Measurements from ENCODE around the gene RBM39.
"Not testable (repeated sequence)": the region's sequence is repeated elsewhere in the genome, so short reads cannot be mapped to it uniquely, and the experiment has no call there.

The RBM39 gene

GRCh38 chr20:35741892-35742740 is at the start of gene RBM39:
RBM39 (minus strand) TSS chr20:35742260; CDS start chr20:35740874, 1,386 bp downstream.
- DNase-seq (ENCODE audit: low spot score in 2 of 2) (peak; percentile 96 to 99), ATAC-seq (peak; percentile 91)
- H3K4me3 Mint-ChIP-seq: peak within 1 kb of the TSS; percentile 85
- peak within 1 kb of the TSS; percentile 100 for H3K27ac Mint-ChIP-seq
- H3K9me3 Mint-ChIP-seq: no peaks in the 10 kb centered on the region
- H3K36me3 Mint-ChIP-seq: peaks cover 68% of the 10 kb centered on the region
- peaks cover 57% of the 10 kb centered on the region for H3K4me1 Mint-ChIP-seq

- Mint-ChIP-seq H3K36me3 (peaks cover 36% of the 10 kb centered on the region), H3K4me3 (no peak overlapping the region), H3K4me1 (peaks cover 15% of the 10 kb centered on the region), H3K9me3 (no peaks in the 10 kb centered on the region), H3K27ac (peak overlapping the region; percentile 13)
- ATAC-seq: peak; percentile 71
- no peak for DNase-seq (ENCODE audit: low spot score in 2 of 2)
Measured at GRCh38 chr20:35791821-35792220, 49.8 kb upstream of the RBM39 start.

GRCh38 chr20:35791097-35791496 is 49.0 kb upstream of the RBM39 start:
- Mint-ChIP-seq H3K9me3 (no peaks in the 10 kb centered on the region), H3K27ac (peak overlapping the region; percentile 13), H3K4me1 (peaks cover 15% of the 10 kb centered on the region), H3K36me3 (peaks cover 39% of the 10 kb centered on the region), H3K4me3 (no peak overlapping the region)
- no peak for ATAC-seq
- DNase-seq (ENCODE audit: low spot score in 2 of 2): no peak

- DNase-seq (ENCODE audit: low spot score in 2 of 2) (no peak), ATAC-seq (no peak)
- no peaks in the 10 kb centered on the region for H3K9me3 Mint-ChIP-seq
- H3K4me3 Mint-ChIP-seq: no peak overlapping the region
- H3K36me3 Mint-ChIP-seq: peaks cover 47% of the 10 kb centered on the region
- peak overlapping the region; percentile 14 for H3K27ac Mint-ChIP-seq
- H3K4me1 Mint-ChIP-seq: peaks cover 15% of the 10 kb centered on the region
Measured at GRCh38 chr20:35788796-35789195, 46.7 kb upstream of the RBM39 start.

- ATAC-seq, H3K27ac Mint-ChIP-seq: not testable (repeated sequence)
- peaks cover 13% of the 10 kb centered on the region for H3K4me1 Mint-ChIP-seq
Measured at GRCh38 chr20:35785541-35785940, 43.5 kb upstream of the RBM39 start.

GRCh38 chr20:35783811-35784210 is 41.8 kb upstream of the RBM39 start:
- H3K9me3 Mint-ChIP-seq; DNase-seq (ENCODE audit: low spot score in 2 of 2); H3K4me3 Mint-ChIP-seq; H3K27ac Mint-ChIP-seq: not testable (repeated sequence)
- Mint-ChIP-seq H3K36me3 (peaks cover 87% of the 10 kb centered on the region), H3K4me1 (peaks cover 15% of the 10 kb centered on the region)
- ATAC-seq: peak; percentile 65

More at GRCh38 chr20:35785541-35785940, 43.5 kb upstream of the RBM39 start:
- H3K4me3 Mint-ChIP-seq; H3K9me3 Mint-ChIP-seq; DNase-seq (ENCODE audit: low spot score in 2 of 2): not testable (repeated sequence)
- peaks cover 73% of the 10 kb centered on the region for H3K36me3 Mint-ChIP-seq

- Mint-ChIP-seq H3K4me1 (peaks cover 47% of the 10 kb centered on the region), H3K4me3 (no peak overlapping the region), H3K9me3 (no peaks in the 10 kb centered on the region), H3K27ac (peak overlapping the region; percentile 5), H3K36me3 (peaks cover 79% of the 10 kb centered on the region)
- DNase-seq (ENCODE audit: low spot score in 2 of 2): no peak
- no peak for ATAC-seq
Measured at GRCh38 chr20:35776513-35777101, 34.5 kb upstream of the RBM39 start.

- DNase-seq (ENCODE audit: low spot score in 2 of 2): no peak
- Mint-ChIP-seq H3K36me3 (peaks cover 57% of the 10 kb centered on the region), H3K27ac (peak overlapping the region; percentile 96), H3K4me1 (peaks cover 51% of the 10 kb centered on the region), H3K4me3 (peak overlapping the region; percentile 92), H3K9me3 (peaks cover 5% of the 10 kb centered on the region)
- ATAC-seq: no peak
Measured at GRCh38 chr20:35774391-35774790, 32.3 kb upstream of the RBM39 start.

- DNase-seq (ENCODE audit: low spot score in 2 of 2): peak; percentile 5 to 67
- Mint-ChIP-seq H3K36me3 (peaks cover 45% of the 10 kb centered on the region), H3K4me3 (peak overlapping the region; percentile 92), H3K4me1 (peaks cover 57% of the 10 kb centered on the region), H3K9me3 (peaks cover 5% of the 10 kb centered on the region), H3K27ac (peak overlapping the region; percentile 96)
- ATAC-seq: no peak
Measured at GRCh38 chr20:35773154-35773751, 31.2 kb upstream of the RBM39 start.

GRCh38 chr20:35772563-35773058 is 30.6 kb upstream of the RBM39 start:
- ATAC-seq: no peak
- Mint-ChIP-seq H3K9me3 (peaks cover 5% of the 10 kb centered on the region), H3K27ac (peak overlapping the region; percentile 96), H3K4me1 (peaks cover 62% of the 10 kb centered on the region), H3K4me3 (peak overlapping the region; percentile 92), H3K36me3 (peaks cover 45% of the 10 kb centered on the region)
- DNase-seq (ENCODE audit: low spot score in 2 of 2): no peak

- H3K9me3 Mint-ChIP-seq: peaks cover 5% of the 10 kb centered on the region
- peak within 1 kb of the TSS; percentile 92 for H3K4me3 Mint-ChIP-seq
- DNase-seq (ENCODE audit: low spot score in 2 of 2) (peak; percentile 98 to 99), ATAC-seq (peak; percentile 95)
- peak within 1 kb of the TSS; percentile 96 for H3K27ac Mint-ChIP-seq
- peaks cover 58% of the 10 kb centered on the region for H3K4me1 Mint-ChIP-seq
- peaks cover 39% of the 10 kb centered on the region for H3K36me3 Mint-ChIP-seq
Measured at GRCh38 chr20:35771689-35772562, 29.9 kb upstream of the RBM39 start, which contains the start of gene PHF20. PHF20 (plus strand) TSS chr20:35772015; CDS start chr20:35801523, 29,508 bp downstream.

GRCh38 chr20:35771367-35771688 is 29.3 kb upstream of the RBM39 start:
- no peak for ATAC-seq
- Mint-ChIP-seq H3K4me1 (peaks cover 53% of the 10 kb centered on the region), H3K4me3 (peak overlapping the region; percentile 92), H3K36me3 (peaks cover 33% of the 10 kb centered on the region), H3K9me3 (peaks cover 5% of the 10 kb centered on the region), H3K27ac (peak overlapping the region; percentile 92)
- no peak for DNase-seq (ENCODE audit: low spot score in 2 of 2)

- Mint-ChIP-seq H3K27ac (peak overlapping the region; percentile 99), H3K4me3 (peak overlapping the region; percentile 79), H3K4me1 (peaks cover 43% of the 10 kb centered on the region), H3K36me3 (peaks cover 14% of the 10 kb centered on the region), H3K9me3 (peaks cover 5% of the 10 kb centered on the region)
- DNase-seq (ENCODE audit: low spot score in 2 of 2) (peak; percentile 37 to 77), ATAC-seq (peak; percentile 49)
Measured at GRCh38 chr20:35768731-35769664, 26.9 kb upstream of the RBM39 start.
